ENCODE results near the gene GDF2. TPM values are rescaled to one million over a fixed set of nuclear protein-coding genes. Genes with fewer than 3 reads are reported as not detected.

The GDF2 gene
- total and polyA plus RNA-seq, 2 experiments from 2014 or later, result not detected

GRCh38 chr10:47360419-47361040 is 38.3 kb downstream of the GDF2 start:
- Histone ChIP-seq H3K79me2 (ENCODE audit: insufficient read depth) (no peaks in the 10 kb centered on the region), H3K9me3 (ENCODE audit: low read depth) (no peaks in the 10 kb centered on the region)
- 82 to 84% methylated on average over 14 of the region's 14 CpGs for WGBS, 2 experiments (ENCODE audit: low coverage in 1 of 2, low lambda C conversion rate in 2 of 2, missing lambda C conversion rate in 2 of 2)

GRCh38 chr10:47361293-47361692 is 39.0 kb downstream of the GDF2 start:
- no peak overlapping the region for H3K9ac ChIP-seq
- no peaks in the 10 kb centered on the region for H3K79me2 ChIP-seq (ENCODE audit: insufficient read depth)
- no peaks in the 10 kb centered on the region for H3K36me3 ChIP-seq (ENCODE audit: low read depth)
- peaks cover 15% of the 10 kb centered on the region; the same call in 1 of the 2 replicates for H3K27me3 ChIP-seq (replicated peaks; ENCODE audit: insufficient read depth)
- TF ChIP-seq EZH2phosphoT487 (IDR thresholded peaks at IDR 0.05; ENCODE audit: insufficient read depth, low read depth) (no peak), EZH2 (IDR thresholded peaks at IDR 0.05; ENCODE audit: insufficient read depth, poor library complexity, severe bottlenecking) (no peak)
- H3K9me2 ChIP-seq (ENCODE audit: insufficient read depth), result no peaks in the 10 kb centered on the region
- WGBS, 2 experiments (ENCODE audit: low coverage in 1 of 2, low lambda C conversion rate in 2 of 2, missing lambda C conversion rate in 2 of 2), result 52 to 53% methylated on average over 9 of the region's 9 CpGs
- no peaks in the 10 kb centered on the region for H4K20me1 ChIP-seq (ENCODE audit: insufficient read depth)
- no peaks in the 10 kb centered on the region for H3K9me3 ChIP-seq (ENCODE audit: low read depth)
- no peaks in the 10 kb centered on the region for H3K4me1 ChIP-seq (ENCODE audit: insufficient read depth)
- H3K4me3 ChIP-seq, result no peak overlapping the region
- H3K27ac ChIP-seq, result no peak overlapping the region
- no peaks in the 10 kb centered on the region for H3F3A ChIP-seq (ENCODE audit: insufficient read depth)
- H2AFZ ChIP-seq, result no peak overlapping the region
- in situ Hi-C loops (cut with MboI), result no loop called here
- H3K4me2 ChIP-seq (ENCODE audit: unreplicated experiment), result no peak overlapping the region
- DNase-seq, result peak; percentile 44

More at GRCh38 chr10:47360419-47361040, 38.3 kb downstream of the GDF2 start:
- H3K4me3 ChIP-seq, result no peak overlapping the region
- no peak overlapping the region for H3K27ac ChIP-seq
- no peak for DNase-seq
- no peaks in the 10 kb centered on the region for H4K20me1 ChIP-seq (ENCODE audit: insufficient read depth)
- peaks cover 9% of the 10 kb centered on the region; the same call in 1 of the 2 replicates for H3K27me3 ChIP-seq (replicated peaks; ENCODE audit: insufficient read depth)
- H2AFZ ChIP-seq, result no peak overlapping the region
- in situ Hi-C loops (cut with MboI), result no loop called here
- H3K4me1 ChIP-seq (ENCODE audit: insufficient read depth), result no peaks in the 10 kb centered on the region
- no peaks in the 10 kb centered on the region for H3K9me2 ChIP-seq (ENCODE audit: insufficient read depth)
- H3K4me2 ChIP-seq (ENCODE audit: unreplicated experiment), result no peak overlapping the region
- TF ChIP-seq EZH2 (IDR thresholded peaks at IDR 0.05; ENCODE audit: insufficient read depth, poor library complexity, severe bottlenecking), result no peak
- TF ChIP-seq EZH2phosphoT487 (IDR thresholded peaks at IDR 0.05; ENCODE audit: insufficient read depth, low read depth), result no peak
- no peaks in the 10 kb centered on the region for H3K36me3 ChIP-seq (ENCODE audit: low read depth)
- H3K9ac ChIP-seq, result no peak overlapping the region
- no peaks in the 10 kb centered on the region for H3F3A ChIP-seq (ENCODE audit: insufficient read depth)

- no peaks in the 10 kb centered on the region for H3K9me3 ChIP-seq (ENCODE audit: low read depth)
- H2AFZ ChIP-seq, result no peak overlapping the region
- H3K4me1 ChIP-seq (ENCODE audit: insufficient read depth), result no peaks in the 10 kb centered on the region
- no peaks in the 10 kb centered on the region for H4K20me1 ChIP-seq (ENCODE audit: insufficient read depth)
- no peak for DNase-seq
- H3K4me2 ChIP-seq (ENCODE audit: unreplicated experiment), result no peak overlapping the region
- TF ChIP-seq EZH2phosphoT487 (IDR thresholded peaks at IDR 0.05; ENCODE audit: insufficient read depth, low read depth) (no peak), EZH2 (IDR thresholded peaks at IDR 0.05; ENCODE audit: insufficient read depth, poor library complexity, severe bottlenecking) (no peak)
- H3K4me3 ChIP-seq, result no peak overlapping the region
- WGBS, 2 experiments (ENCODE audit: low coverage in 1 of 2, low lambda C conversion rate in 2 of 2, missing lambda C conversion rate in 2 of 2), result 46 to 56% methylated on average over 3 of the region's 3 CpGs
- H3K27ac ChIP-seq, result no peak overlapping the region
- no peaks in the 10 kb centered on the region for H3K79me2 ChIP-seq (ENCODE audit: insufficient read depth)
- no peaks in the 10 kb centered on the region for H3K36me3 ChIP-seq (ENCODE audit: low read depth)
- in situ Hi-C loops (cut with MboI), result no loop called here
- peaks cover 17% of the 10 kb centered on the region; the same call in 1 of the 2 replicates for H3K27me3 ChIP-seq (replicated peaks; ENCODE audit: insufficient read depth)
- no peaks in the 10 kb centered on the region for H3K9me2 ChIP-seq (ENCODE audit: insufficient read depth)
- H3K9ac ChIP-seq, result no peak overlapping the region
- no peaks in the 10 kb centered on the region for H3F3A ChIP-seq (ENCODE audit: insufficient read depth)
Observed at GRCh38 chr10:47362199-47362598, 39.9 kb downstream of the GDF2 start.

- in situ Hi-C loops (cut with MboI), result no loop called here
- Histone ChIP-seq H3K4me2 (ENCODE audit: unreplicated experiment) (no peak overlapping the region), H3K27ac (no peak overlapping the region)
Observed at GRCh38 chr10:47363781-47364180, 41.5 kb downstream of the GDF2 start.

More at GRCh38 chr10:47363781-47364180, 41.5 kb downstream of the GDF2 start:
- Histone ChIP-seq H2AFZ (no peak overlapping the region), H4K20me1 (ENCODE audit: insufficient read depth) (no peaks in the 10 kb centered on the region), H3K79me2 (ENCODE audit: insufficient read depth) (no peaks in the 10 kb centered on the region), H3K27me3 (replicated peaks; ENCODE audit: insufficient read depth) (peaks cover 17% of the 10 kb centered on the region; the same call in 1 of the 2 replicates), H3K9me3 (ENCODE audit: low read depth) (no peaks in the 10 kb centered on the region), H3K36me3 (ENCODE audit: low read depth) (no peaks in the 10 kb centered on the region), H3K9me2 (ENCODE audit: insufficient read depth) (no peaks in the 10 kb centered on the region), H3K4me3 (no peak overlapping the region), H3K9ac (no peak overlapping the region), H3K4me1 (ENCODE audit: insufficient read depth) (no peaks in the 10 kb centered on the region), H3F3A (ENCODE audit: insufficient read depth) (no peaks in the 10 kb centered on the region)
- TF ChIP-seq EZH2phosphoT487 (IDR thresholded peaks at IDR 0.05; ENCODE audit: insufficient read depth, low read depth) (no peak), EZH2 (IDR thresholded peaks at IDR 0.05; ENCODE audit: insufficient read depth, poor library complexity, severe bottlenecking) (no peak)
- 41 to 52% methylated on average over 3 of the region's 3 CpGs for WGBS, 2 experiments (ENCODE audit: low coverage in 1 of 2, low lambda C conversion rate in 2 of 2, missing lambda C conversion rate in 2 of 2)
- DNase-seq, result no peak

Measured in GM23248 (cell line).